Measurements from ENCODE around the gene FANCM. TPM values are rescaled to one million over a fixed set of nuclear protein-coding genes. Genes with fewer than 3 reads are reported as not detected.
"Not testable (repeated sequence)": the region's sequence is repeated elsewhere in the genome, so short reads cannot be mapped to it uniquely, and the experiment has no call there.

Gene FANCM
- total RNA-seq, 1 experiment from 2014 or later = 20.8 TPM

DNA sequence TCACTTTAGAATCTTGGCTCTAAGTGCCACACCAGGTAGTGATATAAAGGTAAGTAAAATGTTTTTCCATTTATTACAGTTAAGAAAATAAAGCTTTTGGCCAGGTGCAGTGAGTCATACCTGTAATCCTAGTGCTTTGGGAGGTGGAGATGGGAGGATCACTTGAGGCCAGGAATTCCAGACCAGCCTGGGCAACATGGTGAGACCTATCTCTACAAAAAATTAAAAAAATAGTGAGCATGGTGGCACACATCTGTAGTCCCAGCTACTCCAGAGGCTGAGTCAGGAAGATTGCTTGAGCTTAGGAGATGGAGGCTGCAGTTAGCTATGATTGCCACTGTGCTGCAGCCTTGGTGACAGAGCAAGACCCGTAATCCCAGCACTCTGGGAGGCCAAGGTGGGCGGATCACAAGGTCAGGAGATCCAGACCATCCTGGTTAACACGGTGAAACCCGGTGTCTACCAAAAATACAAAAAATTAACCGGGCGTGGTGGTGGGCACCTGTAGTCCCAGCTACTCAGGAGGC lies 5.0 kb downstream of the FANCM start:
- Histone ChIP-seq H3K27me3 (replicated peaks; ENCODE audit: insufficient read depth, low read depth, low read length, poor library complexity) (no peaks in the 10 kb centered on the region), H3K4me3 (ENCODE audit: low read depth, low read length, poor library complexity, severe bottlenecking) (no peak overlapping the region), H3K36me3 (ENCODE audit: insufficient read depth, low read length, poor library complexity, severe bottlenecking) (no peaks in the 10 kb centered on the region), H3K27ac (ENCODE audit: low read depth, low read length, poor library complexity, severe bottlenecking) (no peak overlapping the region), H3K9me3 (ENCODE audit: low read depth, low read length, poor library complexity, severe bottlenecking) (no peaks in the 10 kb centered on the region), H3K4me1 (ENCODE audit: insufficient read depth, low read length, poor library complexity, severe bottlenecking) (peaks cover 12% of the 10 kb centered on the region)
- BruUV-seq (replicated peaks) = no TSS peak
- DNase-seq (ENCODE audit: low spot score) = no peak
- ChIA-PET CTCF (no interaction called here), POLR2A (ENCODE audit: low non-redundant PET) (no interaction called here)
- intact Hi-C loops (cut with micrococcal nuclease; ENCODE audit: unreplicated experiment) = no loop called here
- no peak for TF ChIP-seq EZH2 (IDR thresholded peaks at IDR 0.05; ENCODE audit: borderline replicate concordance, low read depth, low read length, poor library complexity, severe bottlenecking)
- TF ChIP-seq, protein P1, sequence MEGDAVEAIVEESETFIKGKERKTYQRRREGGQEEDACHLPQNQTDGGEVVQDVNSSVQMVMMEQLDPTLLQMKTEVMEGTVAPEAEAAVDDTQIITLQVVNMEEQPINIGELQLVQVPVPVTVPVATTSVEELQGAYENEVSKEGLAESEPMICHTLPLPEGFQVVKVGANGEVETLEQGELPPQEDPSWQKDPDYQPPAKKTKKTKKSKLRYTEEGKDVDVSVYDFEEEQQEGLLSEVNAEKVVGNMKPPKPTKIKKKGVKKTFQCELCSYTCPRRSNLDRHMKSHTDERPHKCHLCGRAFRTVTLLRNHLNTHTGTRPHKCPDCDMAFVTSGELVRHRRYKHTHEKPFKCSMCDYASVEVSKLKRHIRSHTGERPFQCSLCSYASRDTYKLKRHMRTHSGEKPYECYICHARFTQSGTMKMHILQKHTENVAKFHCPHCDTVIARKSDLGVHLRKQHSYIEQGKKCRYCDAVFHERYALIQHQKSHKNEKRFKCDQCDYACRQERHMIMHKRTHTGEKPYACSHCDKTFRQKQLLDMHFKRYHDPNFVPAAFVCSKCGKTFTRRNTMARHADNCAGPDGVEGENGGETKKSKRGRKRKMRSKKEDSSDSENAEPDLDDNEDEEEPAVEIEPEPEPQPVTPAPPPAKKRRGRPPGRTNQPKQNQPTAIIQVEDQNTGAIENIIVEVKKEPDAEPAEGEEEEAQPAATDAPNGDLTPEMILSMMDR (conservative IDR thresholded peaks at IDR 0.05; ENCODE audit: low read depth, low read length) = no peak

DNA sequence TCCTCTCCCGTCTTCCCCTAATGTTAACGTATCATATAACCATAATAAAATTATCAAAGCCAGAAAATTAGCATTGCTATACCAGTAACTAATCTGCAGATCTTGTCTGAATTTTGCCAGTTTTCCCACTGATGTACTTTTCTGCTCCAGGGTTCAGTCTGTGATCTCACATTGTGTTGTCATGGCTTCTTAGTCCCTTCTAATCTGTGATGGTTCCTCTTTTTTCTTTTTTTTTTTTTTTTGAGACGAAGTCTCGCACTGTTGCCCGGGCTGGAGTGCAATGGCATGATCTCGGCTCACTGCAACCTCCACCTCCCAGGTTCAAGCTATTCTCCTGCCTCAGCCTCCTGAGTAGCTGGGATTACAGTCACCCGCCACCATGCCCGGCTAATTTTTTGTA lies 6.4 kb downstream of the FANCM start:
- H3K36me3 ChIP-seq (ENCODE audit: insufficient read depth, low read length, poor library complexity, severe bottlenecking); H3K4me3 ChIP-seq (ENCODE audit: low read depth, low read length, poor library complexity, severe bottlenecking); BruUV-seq (replicated peaks); H3K27me3 ChIP-seq (replicated peaks; ENCODE audit: insufficient read depth, low read depth, low read length, poor library complexity); intact Hi-C loops (cut with micrococcal nuclease; ENCODE audit: unreplicated experiment); H3K27ac ChIP-seq (ENCODE audit: low read depth, low read length, poor library complexity, severe bottlenecking); POLR2A ChIA-PET (ENCODE audit: low non-redundant PET); H3K9me3 ChIP-seq (ENCODE audit: low read depth, low read length, poor library complexity, severe bottlenecking); DNase-seq (ENCODE audit: low spot score); CTCF ChIA-PET: not testable (repeated sequence)
- peaks cover 12% of the 10 kb centered on the region for H3K4me1 ChIP-seq (ENCODE audit: insufficient read depth, low read length, poor library complexity, severe bottlenecking)

DNA sequence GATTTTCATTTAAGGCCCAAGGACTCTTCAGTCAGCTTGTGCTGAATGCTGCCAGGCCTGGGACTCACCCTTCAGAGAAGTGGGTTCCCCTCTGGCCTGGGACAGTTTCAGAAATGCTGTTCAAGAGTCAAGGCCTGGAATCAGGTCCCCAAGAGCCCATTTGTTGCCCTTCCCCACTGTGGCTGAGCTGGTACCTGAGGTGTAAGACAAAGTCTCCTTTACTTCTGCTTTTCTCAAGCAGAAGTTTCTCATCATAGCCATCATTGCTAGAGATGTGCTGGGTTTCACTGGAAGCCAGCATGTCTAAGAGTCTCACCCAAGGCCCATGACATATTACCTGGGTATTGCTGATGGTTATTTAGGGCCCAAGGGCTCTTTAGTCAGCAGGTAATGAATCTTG lies 8.9 kb downstream of the FANCM start:
- BruUV-seq (replicated peaks) = no TSS peak
- H3K36me3 ChIP-seq (ENCODE audit: insufficient read depth, low read length, poor library complexity, severe bottlenecking) = no peaks in the 10 kb centered on the region
- DNase-seq (ENCODE audit: low spot score) = no peak
- H3K27me3 ChIP-seq (replicated peaks; ENCODE audit: insufficient read depth, low read depth, low read length, poor library complexity) = no peaks in the 10 kb centered on the region
- intact Hi-C loops (cut with micrococcal nuclease; ENCODE audit: unreplicated experiment) = no loop called here
- TF ChIP-seq EZH2 (IDR thresholded peaks at IDR 0.05; ENCODE audit: borderline replicate concordance, low read depth, low read length, poor library complexity, severe bottlenecking) = no peak
- TF ChIP-seq, protein P1 (conservative IDR thresholded peaks at IDR 0.05; ENCODE audit: low read depth, low read length) = no peak
- ChIA-PET POLR2A (ENCODE audit: low non-redundant PET) (no interaction called here), CTCF (no interaction called here)
- no peak overlapping the region for H3K27ac ChIP-seq (ENCODE audit: low read depth, low read length, poor library complexity, severe bottlenecking)
- no peak overlapping the region for H3K4me3 ChIP-seq (ENCODE audit: low read depth, low read length, poor library complexity, severe bottlenecking)
- no peaks in the 10 kb centered on the region for H3K9me3 ChIP-seq (ENCODE audit: low read depth, low read length, poor library complexity, severe bottlenecking)
- H3K4me1 ChIP-seq (ENCODE audit: insufficient read depth, low read length, poor library complexity, severe bottlenecking) = no peaks in the 10 kb centered on the region

DNA sequence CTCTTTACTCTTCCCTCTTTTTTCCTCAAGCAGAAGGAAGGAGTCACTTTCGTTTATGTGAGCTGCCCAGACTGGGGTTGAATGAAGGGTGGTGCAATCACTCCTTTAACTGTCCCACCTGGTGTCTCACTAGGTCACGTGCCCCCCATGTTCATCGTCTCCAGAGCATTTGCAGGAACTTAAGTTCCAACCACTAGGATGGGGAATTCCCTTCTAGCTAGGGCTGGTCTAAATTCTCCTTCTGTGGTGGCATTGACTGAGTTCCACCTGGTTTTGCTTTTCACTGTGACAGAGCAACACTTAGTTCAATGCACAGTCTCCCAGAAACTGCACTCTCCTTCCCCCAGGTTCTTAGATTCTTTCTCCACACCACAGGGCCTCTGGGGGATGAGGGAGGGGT lies 9.5 kb downstream of the FANCM start:
- H3K4me1 ChIP-seq (ENCODE audit: insufficient read depth, low read length, poor library complexity, severe bottlenecking) = no peaks in the 10 kb centered on the region
- no peaks in the 10 kb centered on the region for H3K9me3 ChIP-seq (ENCODE audit: low read depth, low read length, poor library complexity, severe bottlenecking)
- no TSS peak for BruUV-seq (replicated peaks)
- CTCF ChIA-PET = no interaction called here
- H3K27me3 ChIP-seq (replicated peaks; ENCODE audit: insufficient read depth, low read depth, low read length, poor library complexity) = no peaks in the 10 kb centered on the region
- no peak for DNase-seq (ENCODE audit: low spot score)
- TF ChIP-seq, protein P1 (conservative IDR thresholded peaks at IDR 0.05; ENCODE audit: low read depth, low read length) = no peak
- TF ChIP-seq EZH2 (IDR thresholded peaks at IDR 0.05; ENCODE audit: borderline replicate concordance, low read depth, low read length, poor library complexity, severe bottlenecking) = no peak
- intact Hi-C loops (cut with micrococcal nuclease; ENCODE audit: unreplicated experiment) = no loop called here
- H3K4me3 ChIP-seq (ENCODE audit: low read depth, low read length, poor library complexity, severe bottlenecking) = no peak overlapping the region
- H3K36me3 ChIP-seq (ENCODE audit: insufficient read depth, low read length, poor library complexity, severe bottlenecking) = no peaks in the 10 kb centered on the region
- POLR2A ChIA-PET (ENCODE audit: low non-redundant PET) = no interaction called here
- H3K27ac ChIP-seq (ENCODE audit: low read depth, low read length, poor library complexity, severe bottlenecking) = no peak overlapping the region

Data from A673 (cell line).